K562 (cell line): Measurements from ENCODE around the gene ZFP82. TPM values are rescaled to one million over a fixed set of nuclear protein-coding genes. Genes with fewer than 3 reads are reported as not detected.

Experiments
- ATAC-seq: fragments of 200-7000 bp; cut with Tn5 transposase; 3 replicates; pipeline ENCODE4 v1.9.1; 2020; ENCODE audit warnings: moderate library complexity
- BruUV-seq: library from RNA; stranded (reverse); fragments of 400-500 nt; replicated peaks from 2 replicates; lab custom pipeline; 2021; lab: Mats Ljungman, UMichigan
- CTCF ChIA-PET: fragments of 300-600 bp; formaldehyde crosslinking; extraction: SDS; loops from one replicate; lab custom pipeline; 2021; ENCODE audit warnings: low intra/inter-chr PET ratio; lab: Yijun Ruan, JAX
- POLR2A ChIA-PET: fragments of 300-600, 350-650 bp; sonication (Branson Sonifier 250); formaldehyde crosslinking; extraction: SDS; loops from one replicate; lab custom pipeline; 2021; ENCODE audit warnings: antibody characterized with exemption, inconsistent platforms; lab: Yijun Ruan, JAX
- DNase-seq, 4 experiments: peaks; one replicate each; pipeline versions ENCODE4 v3.0.0 to v3.0.0-alpha.2; 2011 to 2018; ENCODE audit warnings: low spot score in 3 of 4, mixed read lengths in 3 of 4; ENCODE audit errors: extremely low read depth in 1 of 4
- FAIRE-seq: peaks from 2 replicates; lab custom pipeline; 2011; peaks lifted over from hg19 to GRCh38; lab: Jason Lieb, UNC
- H2AFZ ChIP-seq: 2 replicates; pipeline ENCODE4 v1.6.0; 2011; ENCODE audit warnings: low read depth, low read length, control low read depth, inconsistent platforms
- H3K27ac ChIP-seq: fragments of 200-600 bp; 3 replicates; pipeline ENCODE4 v1.8.0; 2011; ENCODE audit warnings: low read depth, mild to moderate bottlenecking, control low read depth, inconsistent platforms, low read length, moderate library complexity, mixed read lengths; ENCODE audit errors: extremely low read depth
- H3K27me3 ChIP-seq, 2 experiments: fragments of 300-600 bp in 1 of 2; 2 replicates in 1 of 2; 3 replicates in 1 of 2; pipeline versions ENCODE4 v1.6.0 to v1.8.0; 2011; ENCODE audit warnings: inconsistent platforms in 2 of 2, low read length in 2 of 2, mild to moderate bottlenecking in 1 of 2, mixed read lengths in 1 of 2, moderate library complexity in 1 of 2; ENCODE audit not compliant: control insufficient read depth in 2 of 2, insufficient read depth in 2 of 2
- H3K36me3 ChIP-seq: fragments of 300-600 bp; 3 replicates; pipeline ENCODE4 v1.8.0; 2011; ENCODE audit warnings: mild to moderate bottlenecking, low read length, inconsistent platforms; ENCODE audit not compliant: control insufficient read depth, insufficient read depth
- H3K4me1 ChIP-seq, 2 experiments: fragments of 200-600 bp in 1 of 2; replicated peaks in 1 of 2; 2 replicates in 1 of 2; 3 replicates in 1 of 2; pipeline versions ENCODE4 v1.5.1 to v1.8.0; 2011; ENCODE audit warnings: inconsistent platforms in 2 of 2, low read length in 2 of 2, mild to moderate bottlenecking in 1 of 2, mixed read lengths in 1 of 2, moderate library complexity in 1 of 2; ENCODE audit not compliant: control insufficient read depth in 2 of 2, insufficient read depth in 2 of 2
- H3K4me2 ChIP-seq: 2 replicates; pipeline ENCODE4 v1.6.1; 2011; ENCODE audit warnings: low read length, control low read depth, inconsistent platforms, mixed read lengths; ENCODE audit not compliant: insufficient read depth
- H3K4me3 ChIP-seq: fragments of 200-600 bp; sonication (generic), shearing (Covaris generic); 2 replicates; pipeline ENCODE4 v1.5.1; 2016; ENCODE audit warnings: control low read depth, inconsistent platforms
- H3K79me2 ChIP-seq: fragments of 200-600 bp; 3 replicates; pipeline ENCODE4 v1.8.0; 2011; ENCODE audit warnings: low read length, inconsistent platforms; ENCODE audit not compliant: control insufficient read depth, insufficient read depth
- H3K9ac ChIP-seq, 2 experiments: 2 replicates each; pipeline versions ENCODE4 v1.6.0 to v1.6.1; 2011; ENCODE audit warnings: low read depth in 2 of 2, low read length in 2 of 2, control low read depth in 1 of 2, inconsistent platforms in 1 of 2, mild to moderate bottlenecking in 1 of 2, mixed read lengths in 1 of 2; ENCODE audit not compliant: insufficient read depth in 1 of 2
- H3K9me1 ChIP-seq: one replicate; pipeline ENCODE4 v1.6.0; 2011; ENCODE audit warnings: inconsistent platforms, mild to moderate bottlenecking, low read length, moderate library complexity; ENCODE audit not compliant: control insufficient read depth, insufficient read depth
- H3K9me3 ChIP-seq: replicated peaks from 2 replicates; pipeline ENCODE4 v1.5.1; 2011; ENCODE audit warnings: low read depth, low read length, inconsistent platforms; ENCODE audit not compliant: control insufficient read depth, insufficient read depth
- H4K20me1 ChIP-seq: replicated peaks from 2 replicates; pipeline ENCODE4 v1.6.1; 2011; ENCODE audit warnings: low read length, inconsistent platforms, mixed read lengths; ENCODE audit not compliant: control insufficient read depth, insufficient read depth
- ATF1 ChIP-seq, 2 experiments: fragments of 450-650 bp in 1 of 2; IDR thresholded peaks; 2 replicates each; pipeline ENCODE4 v1.6.1; 2016; ENCODE audit warnings: missing compliant biosample characterization in 1 of 2, missing genetic modification characterization in 1 of 2
- CREM ChIP-seq: IDR thresholded peaks from 2 replicates; pipeline ENCODE4 v1.6.1; 2014; ENCODE audit warnings: antibody characterized with exemption, low read depth
- RFX5 ChIP-seq: IDR thresholded peaks from 2 replicates; pipeline ENCODE4 v1.6.1; 2011; ENCODE audit warnings: low read depth, mild to moderate bottlenecking, improper control_type of control experiment, low read length
- SOX6 ChIP-seq: fragments of 450-650 bp; IDR thresholded peaks from 2 replicates; pipeline ENCODE4 v1.6.1; 2014; ENCODE audit warnings: mild to moderate bottlenecking
- ZNF124 ChIP-seq: sonication (generic); formaldehyde crosslinking; IDR thresholded peaks from 2 replicates; pipeline ENCODE4 v1.8.1; 2022; ENCODE audit warnings: missing genetic modification reagents
- ZNF316 ChIP-seq: fragments of 450-650 bp; IDR thresholded peaks from 2 replicates; pipeline ENCODE4 v1.6.1; 2016
- WGBS: fragments of 100-300 bp; shearing (Covaris generic); methylation state at CpG from one replicate; pipeline ENCODE4 v1.1.6; 2016; ENCODE audit warnings: low coverage, mixed read lengths; ENCODE audit not compliant: insufficient coverage; ENCODE audit errors: missing lambda C conversion rate; 5-methylcytosine and 5-hydroxymethylcytosine counted together
- in situ Hi-C: fragments of 300-500 bp; cut with MboI; formaldehyde crosslinking; loops from 4 replicates; pipeline ENCODE4 v1.15.0; 2018; ENCODE audit warnings: inconsistent platforms, mixed read lengths
- intact Hi-C: fragments of 100-400 bp; cut with micrococcal nuclease; formaldehyde crosslinking; loops from 2 replicates; pipeline ENCODE4 v1.14.2; 2022
- polyA plus RNA-seq, 8 experiments: library from polyadenylated mRNA; depleted of rRNA in 4 of 8; stranded (reverse) in 5 of 8; unstranded in 3 of 8; fragments of >200 nt; fragmentation: Nextera tagmentation in 2 of 8; fragmentation: Illumina TruSeq in 1 of 8; extraction: Ambion mirVana in 2 of 8; extraction: Trizol in 1 of 8; gene quantifications; 2 replicates each; pipeline versions ENCODE4 v1.2.1 to v1.2.3, GENCODE V29; 2011 to 2014; ENCODE audit warnings: inconsistent platforms in 1 of 8, missing spikeins in 1 of 8
- total RNA-seq, 7 experiments: library from RNA; depleted of rRNA in 6 of 7; stranded (reverse); fragments of >200 nt in 6 of 7; fragmentation: Illumina TruSeq in 2 of 7; extraction: Trizol in 2 of 7; gene quantifications; 2 replicates each; pipeline versions ENCODE4 v1.2.1 to v1.2.3, GENCODE V29; 2011 to 2021; ENCODE audit warnings: low replicate concordance in 1 of 7
- TF ChIP-seq, protein P1 (sequence below): fragments of 450-650 bp; IDR thresholded peaks from 2 replicates; pipeline ENCODE4 v1.6.1; 2016

ZFP82 gene
- total and polyA plus RNA-seq, 9 of the 15 experiments (the other 6 are each of a cell fraction or from before 2014, with no cell fraction given), result 2.2 to 7.0 (median 3.0) TPM

DNA sequence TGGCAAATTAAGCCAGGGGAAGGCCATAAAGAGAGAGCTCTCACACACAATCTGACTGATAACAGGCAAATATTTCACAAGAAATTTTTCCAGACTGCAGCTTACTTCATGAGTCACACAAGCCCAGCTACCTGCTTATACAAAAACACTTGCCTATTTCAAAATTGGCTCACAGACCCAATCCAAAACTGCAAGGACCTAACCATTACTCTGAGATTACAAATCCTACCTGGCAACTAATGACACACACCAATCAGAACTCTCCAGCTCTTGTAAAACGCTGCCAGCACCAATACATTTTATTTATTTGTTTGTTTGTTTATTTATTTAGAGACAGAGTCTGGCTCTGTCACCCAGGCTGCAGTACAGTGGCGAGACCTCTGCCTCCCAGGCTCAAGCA, 18.1 kb upstream of the ZFP82 start:
- no peaks in the 10 kb centered on the region for H3K27me3 ChIP-seq
- CTCF ChIA-PET, result no interaction called here
- in situ Hi-C loops, result no loop called here
- no peak overlapping the region for H3K9ac ChIP-seq
- no peak overlapping the region for H3K4me2 ChIP-seq
- H3K27ac ChIP-seq, result no peak overlapping the region
- H3K36me3 ChIP-seq, result no peaks in the 10 kb centered on the region
- H3K4me1 ChIP-seq, result no peaks in the 10 kb centered on the region
- FAIRE-seq (no peak), ATAC-seq (no peak), DNase-seq (no peak)
- POLR2A ChIA-PET, result no interaction called here
- TF ChIP-seq SOX6 (no peak), RFX5 (peak; percentile 95), ATF1 (CRISPR knock-in tag; IDR thresholded peaks at IDR 0.05) (no peak), ATF1 (tag; IDR thresholded peaks at IDR 0.05) (peak; percentile 29; the same call in 1 of the 2 replicates), CREM (0 out of 2 replicates have a peak, but pooled peaks have one; percentile 16), ZNF124 (CRISPR knock-in tag) (no peak)
- intact Hi-C loops, result no loop called here
- no peaks in the 10 kb centered on the region for H3K79me2 ChIP-seq
- no TSS peak for BruUV-seq
- no peak overlapping the region for H3K4me3 ChIP-seq
- H2AFZ ChIP-seq, result no peak overlapping the region
- H3K9me3 ChIP-seq, result no peaks in the 10 kb centered on the region; the same call in 1 of the 2 replicates
- no peaks in the 10 kb centered on the region for H3K9me1 ChIP-seq
- 5% methylated on average over 2 of the region's 2 CpGs for WGBS
- H4K20me1 ChIP-seq, result no peaks in the 10 kb centered on the region

- Histone ChIP-seq H3K27ac (no peak overlapping the region), H3K27me3 (no peaks in the 10 kb centered on the region), H3K79me2 (no peaks in the 10 kb centered on the region), H3K36me3 (no peaks in the 10 kb centered on the region), H2AFZ (no peak overlapping the region), H3K9me1 (no peaks in the 10 kb centered on the region), H3K4me2 (no peak overlapping the region), H3K4me1 (peaks cover 2 to 9% of the 10 kb centered on the region in 2 experiments; a peak in 1 of 5 replicates)
- no TSS peak for BruUV-seq
- CTCF ChIA-PET, result no interaction called here
- 4% methylated on average over 4 of the region's 4 CpGs for WGBS
- no peak for ATAC-seq
- in situ Hi-C loops, result no loop called here
- intact Hi-C loops, result no loop called here
- TF ChIP-seq, protein P1, sequence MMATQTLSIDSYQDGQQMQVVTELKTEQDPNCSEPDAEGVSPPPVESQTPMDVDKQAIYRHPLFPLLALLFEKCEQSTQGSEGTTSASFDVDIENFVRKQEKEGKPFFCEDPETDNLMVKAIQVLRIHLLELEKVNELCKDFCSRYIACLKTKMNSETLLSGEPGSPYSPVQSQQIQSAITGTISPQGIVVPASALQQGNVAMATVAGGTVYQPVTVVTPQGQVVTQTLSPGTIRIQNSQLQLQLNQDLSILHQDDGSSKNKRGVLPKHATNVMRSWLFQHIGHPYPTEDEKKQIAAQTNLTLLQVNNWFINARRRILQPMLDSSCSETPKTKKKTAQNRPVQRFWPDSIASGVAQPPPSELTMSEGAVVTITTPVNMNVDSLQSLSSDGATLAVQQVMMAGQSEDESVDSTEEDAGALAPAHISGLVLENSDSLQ, result peak; percentile 70; the same call in 1 of the 2 replicates
- TF ChIP-seq ZNF316, result no peak
- TF ChIP-seq, all 486 proteins: peak for 1
- no peak for FAIRE-seq
- POLR2A ChIA-PET, result no interaction called here
- Histone ChIP-seq H3K9me3 (peaks cover 4% of the 10 kb centered on the region; the same call in 1 of the 2 replicates), H3K9ac (no peak overlapping the region), H4K20me1 (no peaks in the 10 kb centered on the region), H3K4me3 (no peak overlapping the region)
- DNase-seq, result no peak
Measured at GRCh38 chr19:36423925-36424324, 5.5 kb upstream of the ZFP82 start.
